Activated CD4-positive, alpha-beta T cell treated with anti-CD3 and anti-CD28 coated beads, Interleukin-2, amount 50 U/mL, for 1 hour (primary cell): ENCODE results near the gene EML6.

Experiments used
- DNase-seq: peaks from one replicate; pipeline ENCODE4 v3.0.0-alpha.2; 2020

Gene EML6

DNA sequence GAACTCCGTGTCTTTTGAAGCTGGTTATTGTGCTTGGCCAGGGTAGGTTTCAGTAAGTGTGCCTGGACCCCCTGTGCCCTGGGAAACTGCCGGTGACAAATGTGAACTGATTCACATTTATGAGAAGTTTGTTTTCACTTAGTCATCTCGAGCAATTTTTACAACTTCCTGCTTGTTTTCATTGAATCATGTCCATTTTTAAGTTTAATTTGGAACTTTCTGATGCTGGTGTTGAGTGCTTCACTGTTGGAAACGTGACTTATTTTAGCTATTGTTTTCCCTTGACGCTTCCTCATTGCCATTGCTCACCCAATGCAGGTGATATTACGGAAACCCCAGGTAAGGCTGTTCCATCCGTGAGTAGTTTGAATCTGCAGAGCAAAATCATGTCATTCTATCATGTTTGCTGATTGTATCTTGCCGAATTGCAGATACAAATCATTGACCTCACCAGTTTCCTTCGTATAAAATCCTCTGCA is 229.6 kb downstream of the EML6 start:
- DNase-seq, result no peak

DNA sequence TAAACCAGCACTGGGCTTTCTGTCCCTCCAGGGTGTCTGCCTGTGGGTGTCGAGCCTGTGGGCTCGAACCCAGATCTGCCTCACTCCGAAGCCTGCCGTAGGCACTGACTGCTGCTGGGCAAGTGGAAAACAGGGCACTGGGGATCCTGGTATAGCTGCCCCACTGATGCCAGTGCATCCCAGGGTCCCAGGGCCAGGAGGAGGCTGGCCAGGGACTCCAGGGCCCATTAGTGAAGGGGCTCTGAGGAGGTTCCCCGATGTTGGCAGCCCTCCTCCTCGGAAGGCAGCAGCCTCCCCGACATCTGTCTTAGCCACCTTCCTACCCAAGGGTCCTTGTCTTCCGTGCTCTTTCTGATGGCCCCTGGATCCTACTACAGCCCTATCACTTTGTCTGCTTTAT is 230.7 kb downstream of the EML6 start:
- DNase-seq, result no peak

DNA sequence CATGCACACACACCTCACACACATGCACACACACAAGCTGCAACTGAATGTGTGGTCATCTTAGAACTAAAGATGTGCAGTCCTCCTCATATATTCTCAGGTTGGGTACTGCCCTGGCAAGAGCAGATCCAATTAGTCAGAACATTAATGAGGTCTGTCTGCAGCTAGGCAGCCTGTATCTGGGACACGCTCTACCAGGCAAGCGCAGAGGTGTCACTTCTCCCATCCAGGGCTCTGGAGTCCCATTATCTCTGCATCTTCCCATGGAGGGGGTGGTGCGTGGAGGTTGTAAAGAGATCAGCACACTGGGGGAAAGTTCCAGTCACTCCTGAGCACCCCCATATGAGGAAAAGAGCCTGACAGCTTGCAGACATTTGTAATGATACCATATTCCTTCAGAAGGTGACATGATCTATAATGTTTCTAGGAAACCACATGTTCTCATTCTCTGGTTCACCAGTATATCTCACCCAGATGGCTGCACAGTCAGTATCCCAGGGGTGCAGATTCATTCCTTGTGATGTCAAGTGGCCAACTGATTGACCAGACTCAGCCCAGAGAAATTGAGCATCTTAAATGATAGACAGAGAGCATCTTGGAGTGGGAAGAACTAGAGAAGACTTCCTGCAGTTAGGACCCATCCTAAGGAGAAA is 231.4 kb downstream of the EML6 start:
- DNase-seq, result no peak

DNA sequence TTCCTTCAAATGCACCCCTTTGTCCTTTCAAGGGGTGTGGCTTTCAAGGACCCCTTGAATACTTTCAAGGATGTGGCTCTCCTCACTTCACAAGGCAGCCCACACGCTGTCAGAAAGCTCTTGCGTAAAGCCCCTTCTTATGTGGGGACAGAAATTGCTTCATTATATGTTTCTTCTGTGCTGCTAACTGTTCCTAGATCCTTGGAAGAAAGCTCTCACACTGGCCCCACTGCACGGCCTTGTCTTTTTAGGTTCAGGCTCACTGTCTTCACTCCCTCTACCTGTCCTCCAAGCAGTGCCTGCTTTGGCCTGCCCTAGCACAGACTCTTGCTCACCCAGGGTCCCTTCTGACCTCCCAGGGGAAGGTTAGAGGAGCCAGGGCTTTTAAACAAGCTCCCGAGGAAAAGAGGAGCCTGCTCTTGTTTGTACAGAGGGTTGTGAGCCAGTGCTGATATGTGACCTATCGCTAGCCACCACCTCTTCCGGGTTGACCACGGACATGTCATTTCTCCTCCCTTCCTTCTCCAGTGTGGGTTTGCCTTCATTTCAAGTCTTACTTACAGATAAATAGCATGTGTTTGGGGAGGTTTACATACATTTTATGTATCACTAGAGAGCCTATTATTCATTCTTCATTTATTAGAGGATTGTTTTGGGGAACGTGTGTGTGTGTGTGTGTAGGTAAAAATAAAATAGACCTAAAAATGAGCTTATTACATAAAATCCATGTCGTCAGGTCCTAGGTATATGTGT is 232.1 kb downstream of the EML6 start:
- DNase-seq, result no peak

DNA sequence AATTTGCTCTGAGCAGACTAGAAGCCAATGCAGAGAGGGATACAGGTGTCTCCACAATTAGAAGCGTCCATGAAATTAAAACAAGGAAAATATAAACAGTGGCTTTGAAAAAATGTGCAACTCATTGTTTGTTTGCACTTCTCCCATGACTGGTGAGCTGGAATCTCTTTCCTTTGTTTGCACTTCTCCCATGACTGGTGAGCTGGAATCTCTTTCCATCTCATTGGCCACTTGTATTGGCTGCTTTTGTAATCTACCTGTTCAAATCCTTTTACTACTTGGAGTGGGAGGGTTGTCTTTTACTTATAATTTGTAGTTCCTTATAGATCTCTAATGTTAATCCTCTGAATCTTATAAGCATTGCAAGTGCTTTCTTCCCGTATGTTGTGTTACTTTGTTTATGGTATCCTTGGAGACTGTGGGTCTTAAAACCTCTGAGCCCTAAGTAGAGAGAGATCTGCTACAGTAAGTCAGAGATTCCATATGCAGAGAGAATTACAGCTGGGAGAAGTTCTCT is 232.7 kb downstream of the EML6 start:
- no peak for DNase-seq

DNA sequence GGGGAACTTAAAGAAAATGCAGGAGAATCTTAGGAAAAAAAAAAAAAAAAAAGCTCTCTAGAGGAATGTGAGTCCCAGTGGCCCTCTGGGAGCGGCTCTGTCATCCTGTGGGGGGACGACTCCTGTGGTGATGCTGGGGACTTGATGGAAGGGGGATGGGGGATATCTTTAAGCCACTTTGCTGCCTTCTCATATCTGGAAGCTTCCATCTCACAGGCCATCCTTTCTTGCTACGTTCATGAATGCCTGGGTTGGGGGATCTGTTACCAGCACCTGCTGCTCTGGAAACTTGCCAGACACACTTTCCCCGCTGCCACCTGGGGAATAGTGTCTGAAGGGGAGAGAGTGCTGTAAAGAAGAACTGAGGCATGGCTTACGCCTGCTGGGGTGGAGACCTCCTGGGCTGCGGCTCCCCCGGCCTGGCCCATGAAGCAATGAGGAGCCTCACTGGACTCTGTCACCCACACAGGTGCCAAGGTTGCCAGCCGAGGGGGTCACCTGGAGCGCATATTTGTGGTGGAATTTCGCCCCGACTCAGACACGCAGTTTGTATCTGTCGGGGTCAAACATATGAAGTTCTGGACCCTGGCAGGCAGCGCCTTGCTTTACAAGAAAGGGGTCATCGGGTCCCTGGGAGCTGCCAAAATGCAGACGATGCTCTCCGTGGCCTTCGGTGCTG is 234.0 kb downstream of the EML6 start:
- DNase-seq, result no peak

DNA sequence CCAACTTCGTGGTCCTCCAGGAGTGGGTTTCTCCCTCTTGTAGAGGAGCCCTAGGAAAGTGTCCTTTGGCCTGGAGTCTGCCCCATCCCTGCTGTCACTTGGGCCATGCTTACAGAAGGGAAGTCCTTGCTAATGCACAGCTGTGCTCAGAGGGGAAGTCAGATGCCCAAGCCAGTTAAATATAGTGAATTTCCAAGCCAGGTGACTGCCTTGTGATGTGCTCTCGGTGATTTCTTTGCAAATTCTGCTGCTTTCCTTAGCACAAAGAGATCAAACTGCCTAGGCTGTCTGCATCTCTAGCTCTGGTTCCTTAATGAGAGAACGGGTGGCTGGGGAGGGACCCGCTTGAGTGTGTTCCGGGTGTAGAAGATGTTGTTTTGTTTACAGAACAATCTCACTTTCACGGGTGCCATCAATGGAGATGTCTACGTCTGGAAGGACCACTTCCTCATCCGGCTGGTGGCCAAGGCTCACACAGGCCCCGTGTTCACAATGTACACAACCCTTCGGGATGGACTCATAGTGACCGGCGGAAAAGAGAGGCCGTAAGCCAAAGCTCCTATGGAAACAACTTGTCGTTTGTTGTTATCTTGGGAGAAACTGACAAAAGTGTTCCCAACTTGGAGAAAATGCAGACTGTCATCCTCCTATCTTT is 235.4 kb downstream of the EML6 start:
- DNase-seq, result no peak

DNA sequence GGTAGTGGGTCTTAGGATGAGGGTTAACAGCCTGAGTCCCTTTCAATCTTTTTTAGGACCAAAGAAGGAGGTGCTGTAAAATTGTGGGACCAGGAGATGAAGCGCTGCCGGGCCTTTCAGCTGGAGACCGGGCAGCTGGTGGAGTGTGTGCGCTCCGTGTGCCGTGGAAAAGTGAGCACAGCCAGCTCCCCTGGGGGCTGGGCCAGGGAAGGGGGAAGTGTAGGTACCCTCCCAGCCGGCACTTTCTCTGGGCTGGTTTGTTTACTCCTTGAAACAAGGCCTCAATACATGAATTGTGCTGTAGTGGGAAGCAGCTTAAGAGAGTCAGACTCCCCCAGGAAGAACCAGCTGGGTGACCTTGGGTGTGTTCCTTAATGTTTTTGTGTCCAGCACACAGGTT is 236.7 kb downstream of the EML6 start:
- no peak for DNase-seq

DNA sequence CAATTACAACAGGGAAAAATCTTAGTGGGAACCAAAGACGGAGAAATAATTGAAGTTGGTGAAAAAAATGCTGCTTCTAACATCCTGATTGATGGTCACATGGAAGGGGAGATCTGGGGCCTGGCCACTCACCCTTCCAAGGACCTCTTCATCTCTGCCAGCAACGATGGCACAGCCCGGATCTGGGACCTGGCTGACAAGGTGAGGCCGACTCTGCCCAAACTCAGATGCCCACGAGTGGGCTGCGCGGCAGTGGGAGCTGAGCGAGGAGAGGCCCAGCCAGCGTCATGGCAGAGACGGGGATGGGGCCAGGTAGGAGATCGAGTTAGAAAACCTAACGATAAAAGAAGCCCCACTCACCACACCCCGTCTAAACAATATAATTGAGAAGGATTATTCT is 239.0 kb downstream of the EML6 start:
- DNase-seq, result no peak

DNA sequence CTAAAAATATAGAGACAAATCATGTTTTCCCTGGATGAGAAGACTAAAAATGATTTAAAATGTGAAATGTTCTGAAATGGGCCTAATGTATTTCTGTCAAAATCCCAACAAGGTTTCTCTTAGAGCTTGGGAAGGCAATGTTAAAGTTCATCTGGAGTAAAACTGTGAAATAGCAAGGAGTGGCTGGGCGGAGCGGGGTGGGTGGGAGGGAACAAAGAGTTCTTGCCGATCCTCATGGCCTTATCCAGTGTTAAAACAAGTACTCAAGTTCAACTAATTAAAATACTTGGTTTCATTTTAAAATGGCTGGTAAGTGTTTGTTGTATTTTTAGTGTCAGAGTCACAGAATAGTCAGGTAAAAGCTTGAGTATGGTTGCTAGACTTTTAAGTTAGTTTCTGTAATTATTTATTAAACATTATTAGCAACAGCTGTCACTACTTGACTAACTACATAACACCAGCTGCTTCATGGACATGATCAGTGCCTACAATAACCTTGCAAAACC is 239.5 kb downstream of the EML6 start:
- no peak for DNase-seq

DNA sequence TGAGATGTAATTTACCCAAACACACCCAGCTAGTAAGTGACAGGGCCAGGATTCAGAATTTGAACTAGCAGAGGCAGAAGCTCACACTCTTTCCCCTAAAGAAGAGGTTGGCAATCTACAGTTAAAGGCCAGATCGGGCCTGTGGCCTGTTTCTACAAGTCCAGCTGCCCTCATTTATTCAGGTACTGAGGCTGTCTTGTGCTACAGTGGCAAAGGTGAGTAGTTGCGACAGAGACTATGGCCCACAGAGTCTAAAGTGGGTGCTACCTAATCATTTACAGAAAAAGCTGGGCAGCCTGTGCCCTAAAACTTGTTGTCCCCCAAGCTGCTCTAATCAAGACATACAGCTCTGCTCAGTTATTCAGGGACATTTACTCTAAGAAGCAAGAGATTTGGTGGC is 240.0 kb downstream of the EML6 start:
- no peak for DNase-seq

DNA sequence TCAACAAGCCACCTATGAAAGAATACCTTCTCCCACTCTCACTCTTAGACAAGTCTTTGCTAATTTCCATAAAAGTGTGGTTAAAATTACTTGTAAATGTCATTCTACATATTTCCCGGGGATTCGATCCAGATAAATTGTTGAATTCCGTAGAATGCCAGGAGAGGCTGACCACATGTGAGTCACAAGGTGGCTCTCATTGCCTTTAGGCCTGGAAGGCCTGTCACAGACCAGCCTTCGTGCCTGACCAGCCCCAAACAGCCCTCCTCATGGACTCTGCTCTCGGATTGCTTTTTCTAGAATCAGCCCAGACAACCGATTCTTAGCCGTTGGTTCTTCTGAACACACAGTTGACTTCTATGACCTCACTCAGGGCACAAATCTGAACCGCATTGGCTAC is 240.8 kb downstream of the EML6 start:
- no peak for DNase-seq

DNA sequence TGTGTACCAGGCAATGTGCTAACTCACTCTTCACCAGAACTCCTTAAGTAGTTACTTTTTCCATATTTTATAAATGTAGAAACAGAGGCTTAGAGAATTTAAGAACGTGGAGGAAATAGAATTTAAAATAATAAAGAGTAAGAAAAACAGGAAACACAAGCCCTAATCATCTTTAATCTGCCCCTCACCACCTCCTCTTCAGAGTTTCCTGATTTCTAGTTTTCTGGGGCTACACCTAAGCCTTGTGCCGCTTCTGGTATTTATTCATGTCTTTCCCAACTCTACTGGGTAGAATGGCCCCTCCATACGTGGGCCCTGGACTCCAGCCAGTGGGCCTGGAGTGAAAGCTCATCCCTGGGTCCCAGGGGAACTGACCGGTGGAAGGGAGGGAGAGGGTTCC is 241.4 kb downstream of the EML6 start:
- no peak for DNase-seq

DNA sequence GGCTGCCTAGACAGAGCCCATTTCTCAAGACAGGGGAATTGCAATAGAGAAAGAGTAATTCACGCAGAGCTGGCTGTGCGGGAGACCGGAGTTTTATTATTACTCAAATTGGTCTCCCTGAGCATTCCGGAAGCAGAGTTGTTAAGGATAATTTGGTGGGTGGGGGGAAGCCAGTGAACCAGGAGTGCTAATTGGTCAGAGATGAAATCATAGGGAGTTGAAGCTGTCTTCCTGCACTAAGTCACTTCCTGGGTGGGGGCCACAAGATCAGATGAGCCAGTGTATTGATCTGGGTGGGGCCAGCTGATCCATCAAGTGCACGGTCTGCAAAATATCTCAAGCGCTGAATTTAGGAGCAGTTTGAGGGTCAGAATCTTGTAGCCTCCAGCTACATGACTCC is 242.0 kb downstream of the EML6 start:
- no peak for DNase-seq

DNA sequence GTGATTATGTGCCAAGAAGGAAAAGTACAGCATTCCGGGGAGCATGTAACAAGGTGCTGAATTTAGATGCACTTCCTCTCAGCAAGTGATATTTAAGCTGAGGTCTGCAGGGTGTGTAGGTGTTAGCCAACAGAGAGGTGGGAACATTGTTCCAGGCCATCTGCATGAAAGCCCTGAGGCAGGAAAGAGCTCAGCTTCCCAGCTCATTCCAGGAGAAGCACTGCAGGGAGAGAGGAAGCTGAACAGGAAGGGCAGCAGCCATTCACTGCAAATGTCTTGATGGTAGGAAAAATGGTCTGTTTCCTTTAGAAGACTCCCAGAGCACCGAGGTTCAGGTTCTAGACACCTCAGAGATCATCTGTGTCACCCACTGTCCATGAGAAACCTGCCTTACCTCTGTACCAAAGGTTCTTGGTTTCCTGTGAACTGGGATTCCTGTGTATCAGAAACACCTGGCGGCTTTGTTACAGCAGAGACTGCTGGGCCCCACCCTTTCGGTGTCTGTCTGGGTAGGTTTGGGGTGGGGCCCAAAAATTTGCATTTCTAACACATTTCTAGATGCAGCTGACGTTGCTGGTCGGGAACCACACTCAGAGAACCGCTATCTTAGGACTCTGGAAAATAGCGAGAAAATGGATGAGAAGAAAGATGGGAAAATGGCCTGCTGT is 242.8 kb downstream of the EML6 start:
- DNase-seq, result no peak

DNA sequence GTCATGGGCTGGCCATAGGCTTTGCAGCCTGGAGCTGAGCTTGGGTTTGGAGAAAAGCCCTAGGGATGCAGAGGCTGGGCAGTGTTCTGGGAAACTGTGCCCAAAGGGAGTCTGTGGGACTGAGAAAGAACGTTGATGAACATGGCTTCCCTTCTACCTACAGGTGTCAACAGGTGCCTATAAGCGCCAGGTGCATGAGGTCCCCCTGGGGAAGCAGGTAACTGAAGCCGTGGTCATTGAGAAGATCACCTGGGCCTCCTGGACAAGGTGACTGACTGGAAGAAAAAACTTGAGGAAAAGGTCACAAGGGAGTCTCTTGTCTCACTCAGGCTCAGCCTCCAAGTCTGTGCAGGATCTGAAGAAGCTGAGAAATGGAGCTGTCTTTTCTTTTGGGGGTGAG is 243.4 kb downstream of the EML6 start:
- DNase-seq, result no peak

DNA sequence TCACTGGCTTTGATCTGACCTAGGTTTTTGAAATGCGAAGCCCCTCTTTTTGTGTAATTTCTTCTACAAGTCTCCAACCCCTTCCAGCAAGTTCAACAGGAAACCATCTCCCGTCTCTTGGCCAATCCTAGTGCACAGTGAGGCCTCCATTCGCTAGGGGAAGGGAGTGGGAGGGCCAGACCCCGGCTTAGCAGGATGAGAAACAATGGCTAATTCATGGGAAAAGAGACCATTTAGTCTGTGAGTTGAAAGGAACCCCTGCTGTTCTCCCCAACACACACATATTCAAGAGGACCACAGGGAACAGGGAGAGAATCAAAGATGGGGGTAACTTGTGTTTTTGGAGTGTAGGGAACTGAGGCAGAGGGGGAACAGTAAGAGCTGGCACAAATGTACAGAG is 243.8 kb downstream of the EML6 start:
- DNase-seq, result no peak

DNA sequence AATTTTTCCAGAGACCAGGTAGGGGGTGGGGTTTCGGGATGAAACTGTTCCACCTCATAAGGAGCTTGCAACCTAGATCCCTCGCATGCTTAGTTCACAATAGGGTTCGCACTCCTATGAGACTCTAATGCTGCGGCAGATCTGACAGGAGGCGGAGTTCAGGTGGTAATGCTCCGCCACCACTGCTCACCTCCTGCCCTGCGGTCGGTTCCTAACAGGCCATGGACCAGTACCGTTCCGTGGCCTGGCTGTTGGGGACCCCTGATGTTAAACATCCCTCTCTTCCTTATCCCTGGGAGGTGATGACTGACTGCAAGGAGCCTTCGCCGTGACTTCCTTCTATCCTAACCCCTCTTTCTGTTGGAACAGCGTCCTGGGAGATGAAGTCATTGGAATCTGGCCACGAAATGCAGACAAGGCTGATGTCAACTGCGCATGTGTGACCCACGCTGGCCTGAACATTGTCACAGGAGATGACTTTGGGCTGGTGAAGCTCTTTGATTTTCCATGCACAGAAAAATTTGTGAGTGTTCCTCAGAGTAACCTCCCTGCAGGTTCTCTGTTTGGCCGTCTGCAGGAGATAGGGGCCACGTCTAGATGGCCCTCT is 244.4 kb downstream of the EML6 start:
- no peak for DNase-seq

DNA sequence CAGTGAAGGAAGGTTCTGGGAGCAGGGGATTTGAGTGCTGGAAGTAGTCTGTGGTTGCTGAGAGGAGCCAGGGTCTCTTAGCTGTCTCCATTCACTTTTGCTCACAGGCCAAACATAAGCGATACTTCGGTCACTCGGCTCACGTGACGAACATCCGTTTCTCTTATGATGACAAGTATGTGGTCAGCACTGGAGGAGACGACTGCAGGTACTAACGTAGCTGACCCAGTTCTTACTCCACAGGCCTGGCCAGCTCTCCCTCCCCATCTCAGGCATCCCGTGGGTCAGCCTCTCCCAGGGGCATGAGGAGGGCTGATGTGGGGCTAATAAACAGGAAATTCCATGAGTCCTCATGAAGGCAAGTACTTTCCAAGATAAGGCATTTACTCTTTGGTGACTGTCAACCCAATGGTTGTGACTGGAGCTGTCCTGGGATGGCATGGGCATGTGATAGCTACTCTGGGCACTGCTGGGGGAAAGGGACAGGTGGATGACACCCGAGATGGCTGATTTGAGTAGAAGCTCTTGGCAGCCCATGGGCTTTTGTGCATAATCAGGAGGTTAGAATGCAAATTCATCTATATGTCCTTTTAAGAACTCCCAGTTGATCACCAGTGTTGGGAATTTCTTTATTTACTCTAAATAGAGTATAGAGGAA is 245.2 kb downstream of the EML6 start:
- DNase-seq, result no peak

DNA sequence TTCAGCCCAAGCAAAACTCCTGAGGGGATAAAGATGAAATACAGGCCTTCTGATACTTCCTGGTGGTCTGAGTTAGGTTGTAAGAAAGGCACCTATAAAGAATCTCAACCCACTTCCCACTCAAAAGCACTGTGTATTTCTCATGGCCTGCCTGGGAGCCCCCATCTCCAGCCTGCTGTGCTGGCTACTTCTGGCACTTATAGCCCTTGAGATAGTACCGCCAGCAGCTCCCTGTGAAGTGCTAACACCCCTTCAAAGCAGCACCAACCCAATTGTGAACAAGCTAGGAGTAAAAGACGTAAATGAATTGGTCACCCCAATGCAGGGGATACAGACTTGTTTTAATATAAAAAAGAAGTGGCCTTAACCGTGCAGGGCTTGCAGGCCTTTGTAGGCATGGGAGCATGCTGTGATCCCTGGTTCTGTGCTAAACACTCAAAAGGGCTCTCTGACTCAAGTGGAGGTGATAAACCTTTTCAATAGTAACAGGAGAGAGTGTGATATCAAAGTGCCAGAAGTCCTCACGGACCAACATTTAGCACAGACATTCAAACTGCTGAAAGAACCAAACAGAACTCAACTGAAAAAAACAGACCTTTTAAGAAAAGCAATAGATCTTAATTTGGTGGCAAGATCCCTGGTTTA is 246.0 kb downstream of the EML6 start:
- DNase-seq, result no peak

DNA sequence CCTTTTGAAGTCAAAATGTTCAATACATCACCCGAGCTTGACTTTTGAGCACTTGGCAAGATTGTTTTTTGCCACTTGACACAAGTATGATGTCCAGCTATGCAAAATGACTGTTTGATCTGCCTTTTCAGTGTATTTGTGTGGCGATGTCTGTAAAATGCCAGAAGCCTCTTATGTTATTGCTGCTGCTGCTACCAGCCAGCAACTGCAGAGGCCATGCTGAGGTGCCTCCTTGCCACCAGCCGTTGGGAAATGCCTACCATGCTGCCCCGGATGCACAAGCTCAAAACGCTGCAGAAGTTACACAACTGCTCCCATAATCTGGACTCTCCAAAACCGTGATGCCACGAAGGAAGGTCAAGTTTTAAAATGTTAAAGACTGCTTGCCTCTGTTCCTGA is 246.5 kb downstream of the EML6 start:
- DNase-seq, result no peak
